Colonic mucosa (tissue), 4 donors: ENCODE results near the gene NBR1. TPM values are rescaled to one million over a fixed set of nuclear protein-coding genes. Genes with fewer than 3 reads are reported as not detected.
A peak's percentile ranks its signal among the peaks of the same experiment; 100 is the strongest.
"Not testable (repeated sequence)": the region's sequence is repeated elsewhere in the genome, so short reads cannot be mapped to it uniquely, and the experiment has no call there.

Source experiments
- DNase-seq: peaks from one replicate; pipeline ENCODE4 v3.0.0-alpha.2; 2020
- H3K27ac ChIP-seq: fragments of 200-600 bp; one replicate; pipeline ENCODE4 v1.8.0; 2021
- H3K27me3 ChIP-seq: fragments of 200-600 bp; one replicate; pipeline ENCODE4 v1.8.0; 2021
- H3K36me3 ChIP-seq: fragments of 200-600 bp; one replicate; pipeline ENCODE4 v1.8.0; 2021
- H3K4me1 ChIP-seq: fragments of 200-600 bp; one replicate; pipeline ENCODE4 v1.8.0; 2021; ENCODE audit warnings: mild to moderate bottlenecking
- H3K4me3 ChIP-seq: fragments of 200-600 bp; one replicate; pipeline ENCODE4 v1.8.0; 2021
- H3K9ac ChIP-seq, 2 donors: one replicate each; pipeline ENCODE4 v1.7.0; 2013; ENCODE audit warnings: control low read depth in 2 of 2, low read depth in 2 of 2, low read length in 2 of 2
- H3K9me3 ChIP-seq: fragments of 200-600 bp; one replicate; pipeline ENCODE4 v1.8.0; 2021
- intact Hi-C: fragments of 100-400 bp; cut with DNase I; formaldehyde crosslinking; loops from one replicate; pipeline ENCODE4 v1.14.1; 2022
- total RNA-seq, 2 donors: library from RNA; stranded (reverse); fragmentation: NEBNext Ultra II Directional in 1 of 2; extraction: Animal tissue kit (Norgen Biotek cat#: 25700) in 1 of 2; gene quantifications; one replicate each; pipeline ENCODE4 v1.2.1, GENCODE V29; 2021
- TF ChIP-seq, protein P1 (sequence below): fragments of 200-600 bp; IDR thresholded peaks from one replicate; pipeline ENCODE4 v1.8.0; 2022; ENCODE audit warnings: antibody characterized with exemption, mild to moderate bottlenecking
- donor health status: healthy.
- donor health status: DM: no; HTN: no; CAD: no.
- donor health status: DM: no; HTN: no; CAD: no.

The NBR1 gene
- total RNA-seq, 2 donors from 2014 or later: 92.8 to 159 TPM

DNA sequence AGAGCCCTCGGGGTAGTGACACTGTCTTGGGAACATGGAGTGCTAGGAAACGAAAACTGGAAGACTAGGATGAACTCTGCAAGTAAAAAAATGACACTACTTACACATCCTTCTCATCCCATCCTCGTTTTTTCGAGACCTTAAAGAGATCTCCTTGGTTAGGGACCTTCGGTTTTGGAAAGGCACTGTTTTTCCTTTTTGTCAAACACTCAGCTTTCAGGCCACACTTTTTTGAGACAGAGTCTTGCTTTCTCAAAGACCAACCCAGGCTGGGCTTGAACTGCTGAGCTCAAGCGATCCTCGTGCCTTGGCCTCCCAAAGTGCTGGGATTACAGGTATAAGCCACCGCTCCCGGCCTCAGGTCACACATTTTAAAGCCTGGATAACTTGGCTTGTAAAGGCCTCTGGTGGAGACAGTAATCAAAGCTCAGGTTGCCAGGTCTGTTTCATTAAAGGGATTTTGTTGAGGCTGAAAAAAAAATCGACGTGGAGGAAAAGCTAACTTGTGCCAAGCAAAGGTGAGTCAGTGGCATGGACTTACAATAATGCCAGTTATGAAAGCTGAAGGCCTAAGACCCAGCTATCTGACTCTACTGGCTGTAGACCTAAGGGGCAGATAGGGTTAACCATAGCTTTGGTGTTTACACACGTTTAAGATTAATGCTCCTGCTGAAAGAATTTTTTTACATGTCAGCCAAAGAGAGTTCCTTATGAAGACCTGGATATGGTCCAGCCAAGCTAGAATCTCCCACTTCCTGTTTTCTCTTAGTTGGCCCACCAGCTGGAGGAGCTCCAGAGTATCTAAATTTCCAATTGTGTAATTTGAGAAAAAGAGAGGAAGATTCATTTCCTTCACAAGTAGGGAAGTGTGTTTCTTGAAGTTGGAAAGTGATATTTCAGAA is 823 bp downstream of the NBR1 start:
- Histone ChIP-seq H3K4me1 (peaks cover 10% of the 10 kb centered on the region), H3K27me3 (no peaks in the 10 kb centered on the region)

GRCh38 chr17:43175213-43176118 is 4.5 kb downstream of the NBR1 start:
- no peak for DNase-seq
- Histone ChIP-seq H3K4me3 (no peak overlapping the region), H3K9me3 (no peaks in the 10 kb centered on the region), H3K27ac (peak overlapping the region; percentile 74), H3K9ac (peak overlapping the region in 1 of 2 donors; percentile 4), H3K4me1 (peaks cover 12% of the 10 kb centered on the region), H3K27me3 (no peaks in the 10 kb centered on the region), H3K36me3 (peaks cover 18% of the 10 kb centered on the region)
- TF ChIP-seq, protein P1, sequence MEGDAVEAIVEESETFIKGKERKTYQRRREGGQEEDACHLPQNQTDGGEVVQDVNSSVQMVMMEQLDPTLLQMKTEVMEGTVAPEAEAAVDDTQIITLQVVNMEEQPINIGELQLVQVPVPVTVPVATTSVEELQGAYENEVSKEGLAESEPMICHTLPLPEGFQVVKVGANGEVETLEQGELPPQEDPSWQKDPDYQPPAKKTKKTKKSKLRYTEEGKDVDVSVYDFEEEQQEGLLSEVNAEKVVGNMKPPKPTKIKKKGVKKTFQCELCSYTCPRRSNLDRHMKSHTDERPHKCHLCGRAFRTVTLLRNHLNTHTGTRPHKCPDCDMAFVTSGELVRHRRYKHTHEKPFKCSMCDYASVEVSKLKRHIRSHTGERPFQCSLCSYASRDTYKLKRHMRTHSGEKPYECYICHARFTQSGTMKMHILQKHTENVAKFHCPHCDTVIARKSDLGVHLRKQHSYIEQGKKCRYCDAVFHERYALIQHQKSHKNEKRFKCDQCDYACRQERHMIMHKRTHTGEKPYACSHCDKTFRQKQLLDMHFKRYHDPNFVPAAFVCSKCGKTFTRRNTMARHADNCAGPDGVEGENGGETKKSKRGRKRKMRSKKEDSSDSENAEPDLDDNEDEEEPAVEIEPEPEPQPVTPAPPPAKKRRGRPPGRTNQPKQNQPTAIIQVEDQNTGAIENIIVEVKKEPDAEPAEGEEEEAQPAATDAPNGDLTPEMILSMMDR: no peak
- intact Hi-C loops: no loop called here

More for the DNA sequence above, 823 bp downstream of the NBR1 start:
- peak overlapping the region; percentile 97 for H3K27ac ChIP-seq
- intact Hi-C loops: no loop called here
- H3K9me3 ChIP-seq: no peaks in the 10 kb centered on the region
- DNase-seq: peak; percentile 56
- no peaks in the 10 kb centered on the region for H3K36me3 ChIP-seq
- H3K9ac ChIP-seq: peak overlapping the region; percentile 81 to 97
- peak overlapping the region; percentile 70 for H3K4me3 ChIP-seq
- TF ChIP-seq, protein P1: no peak

DNA sequence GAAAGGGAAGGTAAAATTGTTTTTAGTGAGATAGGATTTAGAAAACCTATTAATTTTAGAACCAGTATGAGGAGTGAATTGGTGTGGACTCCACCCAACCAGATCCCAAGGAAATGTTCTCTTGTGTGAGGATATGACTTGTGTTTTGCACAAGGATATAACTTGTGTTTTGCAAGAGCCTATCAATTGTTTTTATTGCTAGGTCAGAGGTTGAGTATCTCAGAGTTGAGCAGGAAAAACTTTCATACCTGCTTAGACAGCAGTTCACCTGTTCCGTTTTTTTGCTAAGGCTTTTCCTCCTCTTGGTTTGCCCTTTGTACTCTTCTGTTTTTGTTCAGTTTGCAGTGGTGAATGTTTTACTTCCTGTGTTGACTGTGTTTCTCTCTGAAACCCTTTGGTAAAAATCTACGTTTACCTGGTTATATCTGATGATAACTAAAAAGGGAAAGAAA is 5.1 kb downstream of the NBR1 start:
- peak; percentile 46 for DNase-seq
- TF ChIP-seq, protein P1: no peak

GRCh38 chr17:43183921-43184320 is 12.9 kb downstream of the NBR1 start:
- Histone ChIP-seq H3K27ac (no peak overlapping the region), H3K4me1 (no peaks in the 10 kb centered on the region), H3K27me3 (no peaks in the 10 kb centered on the region), H3K9ac (no peak overlapping the region), H3K9me3 (no peaks in the 10 kb centered on the region), H3K4me3 (no peak overlapping the region), H3K36me3 (peaks cover 24% of the 10 kb centered on the region)
- TF ChIP-seq, protein P1: no peak
- no peak for DNase-seq
- intact Hi-C loops: no loop called here

More for the DNA sequence above, 5.1 kb downstream of the NBR1 start:
- peaks cover 12% of the 10 kb centered on the region for H3K4me1 ChIP-seq
- H3K36me3 ChIP-seq: peaks cover 23% of the 10 kb centered on the region
- H3K27ac ChIP-seq: peak overlapping the region; percentile 74
- no peaks in the 10 kb centered on the region for H3K27me3 ChIP-seq
- intact Hi-C loops: no loop called here
- no peak overlapping the region for H3K4me3 ChIP-seq
- no peaks in the 10 kb centered on the region for H3K9me3 ChIP-seq
- peak overlapping the region in 1 of 2 donors; percentile 4 for H3K9ac ChIP-seq

DNA sequence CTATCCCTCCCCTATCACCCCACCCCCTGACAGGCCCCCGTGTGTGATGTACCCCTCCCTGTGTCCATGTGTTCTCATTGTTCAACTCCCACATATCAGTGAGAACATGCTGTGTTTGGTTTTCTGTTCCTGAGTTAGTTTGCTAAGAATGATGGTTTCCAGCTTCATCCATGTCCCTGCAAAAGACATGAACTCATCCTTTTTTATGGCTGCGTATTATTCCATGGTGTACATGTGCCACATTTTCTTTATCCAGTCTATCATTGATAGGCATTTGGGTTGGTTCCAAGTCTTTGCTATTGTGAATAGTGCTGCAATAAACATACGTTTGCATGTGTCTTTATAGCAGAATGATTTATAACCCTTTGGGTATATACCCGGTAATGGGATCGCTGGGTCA is 15.6 kb downstream of the NBR1 start:
- H3K27me3 ChIP-seq, DNase-seq, H3K4me1 ChIP-seq, H3K9me3 ChIP-seq, H3K4me3 ChIP-seq, H3K9ac ChIP-seq, H3K27ac ChIP-seq, intact Hi-C loops: not testable (repeated sequence)
- peaks cover 23% of the 10 kb centered on the region for H3K36me3 ChIP-seq
